ACC112 (cell line): ENCODE data around the gene UCP3.

ENCODE experiments used
- H2AFZ ChIP-seq: fragments of 200-600 bp; sonication (generic); one replicate; pipeline ENCODE4 v1.6.0; 2017; ENCODE audit warnings: antibody characterized with exemption, low read length; ENCODE audit not compliant: unreplicated experiment
- H3K27ac ChIP-seq: fragments of 200-600 bp; sonication (generic); 2 replicates; pipeline ENCODE4 v1.5.1; 2014; ENCODE audit warnings: low read depth, mild to moderate bottlenecking, antibody characterized with exemption, low read length, moderate library complexity
- H3K27me3 ChIP-seq: fragments of 200-600 bp; sonication (generic); 2 replicates; pipeline ENCODE4 v1.6.1; 2014; ENCODE audit warnings: mild to moderate bottlenecking, antibody characterized with exemption, low read length, moderate library complexity, mixed read lengths; ENCODE audit not compliant: insufficient read depth
- H3K36me3 ChIP-seq: fragments of 200-600 bp; sonication (generic); 2 replicates; pipeline ENCODE4 v1.6.1; 2016; ENCODE audit warnings: mild to moderate bottlenecking, antibody characterized with exemption, low read length, moderate library complexity, mixed read lengths; ENCODE audit not compliant: insufficient read depth
- H3K4me1 ChIP-seq: fragments of 200-600 bp; sonication (generic); one replicate; pipeline ENCODE4 v1.6.1; 2016; ENCODE audit warnings: low read length, mixed read lengths; ENCODE audit not compliant: insufficient read depth, unreplicated experiment, control insufficient read depth
- H3K4me3 ChIP-seq: fragments of 200-600 bp; sonication (generic); 2 replicates; pipeline ENCODE4 v1.5.1; 2014; ENCODE audit warnings: mild to moderate bottlenecking, low read depth, low read length
- H3K79me2 ChIP-seq: fragments of 200-600 bp; sonication (generic); one replicate; pipeline ENCODE4 v1.6.0; 2016; ENCODE audit warnings: low read length; ENCODE audit not compliant: control insufficient read depth, unreplicated experiment, insufficient read depth

UCP3 gene

GRCh38 chr11:74030723-74031676, 22.1 kb upstream of the UCP3 start:
- no peak overlapping the region for H3K27ac ChIP-seq
- H2AFZ ChIP-seq = no peak overlapping the region
- no peaks in the 10 kb centered on the region for H3K79me2 ChIP-seq
- H3K36me3 ChIP-seq = no peaks in the 10 kb centered on the region
- no peak overlapping the region for H3K4me3 ChIP-seq
- peaks cover 12% of the 10 kb centered on the region for H3K4me1 ChIP-seq
- H3K27me3 ChIP-seq = no peaks in the 10 kb centered on the region

- Histone ChIP-seq H3K36me3 (no peaks in the 10 kb centered on the region), H3K4me3 (no peak overlapping the region; the same call in 1 of the 2 replicates), H3K27me3 (no peaks in the 10 kb centered on the region), H3K4me1 (peaks cover 26% of the 10 kb centered on the region), H3K79me2 (no peaks in the 10 kb centered on the region), H3K27ac (peak overlapping the region; percentile 80), H2AFZ (no peak overlapping the region)
Measured at GRCh38 chr11:74025467-74026166, 16.7 kb upstream of the UCP3 start.

GRCh38 chr11:74024261-74025029, 15.6 kb upstream of the UCP3 start:
- Histone ChIP-seq H3K27me3 (no peaks in the 10 kb centered on the region), H3K79me2 (no peaks in the 10 kb centered on the region), H2AFZ (no peak overlapping the region), H3K4me1 (peaks cover 36% of the 10 kb centered on the region), H3K4me3 (no peak overlapping the region), H3K27ac (peak overlapping the region; percentile 80), H3K36me3 (no peaks in the 10 kb centered on the region)

GRCh38 chr11:74023276-74023675, 14.4 kb upstream of the UCP3 start:
- Histone ChIP-seq H3K4me3 (no peak overlapping the region), H3K27me3 (no peaks in the 10 kb centered on the region), H3K36me3 (no peaks in the 10 kb centered on the region), H3K79me2 (no peaks in the 10 kb centered on the region), H3K4me1 (peaks cover 48% of the 10 kb centered on the region), H3K27ac (no peak overlapping the region), H2AFZ (no peak overlapping the region)

- no peak overlapping the region for H2AFZ ChIP-seq
- no peaks in the 10 kb centered on the region for H3K27me3 ChIP-seq
- H3K79me2 ChIP-seq = no peaks in the 10 kb centered on the region
- no peak overlapping the region for H3K4me3 ChIP-seq
- H3K36me3 ChIP-seq = no peaks in the 10 kb centered on the region
- H3K27ac ChIP-seq = no peak overlapping the region
- H3K4me1 ChIP-seq = peaks cover 54% of the 10 kb centered on the region
Measured at GRCh38 chr11:74022546-74022945, 13.7 kb upstream of the UCP3 start.

GRCh38 chr11:74021998-74022397, 13.1 kb upstream of the UCP3 start:
- Histone ChIP-seq H2AFZ (no peak overlapping the region), H3K4me3 (no peak overlapping the region), H3K79me2 (no peaks in the 10 kb centered on the region), H3K27me3 (no peaks in the 10 kb centered on the region), H3K4me1 (peaks cover 49% of the 10 kb centered on the region), H3K36me3 (no peaks in the 10 kb centered on the region), H3K27ac (no peak overlapping the region)

- Histone ChIP-seq H3K27ac (no peak overlapping the region), H3K4me3 (no peak overlapping the region), H2AFZ (no peak overlapping the region), H3K36me3 (no peaks in the 10 kb centered on the region), H3K27me3 (no peaks in the 10 kb centered on the region), H3K4me1 (peaks cover 37% of the 10 kb centered on the region), H3K79me2 (no peaks in the 10 kb centered on the region)
Measured at GRCh38 chr11:74020539-74020938, 11.7 kb upstream of the UCP3 start.

- H3K36me3 ChIP-seq = no peaks in the 10 kb centered on the region
- H3K27ac ChIP-seq = peak overlapping the region; percentile 83
- no peak overlapping the region for H3K4me3 ChIP-seq
- H2AFZ ChIP-seq = no peak overlapping the region
- H3K79me2 ChIP-seq = no peaks in the 10 kb centered on the region
- H3K27me3 ChIP-seq = no peaks in the 10 kb centered on the region
- peaks cover 30% of the 10 kb centered on the region for H3K4me1 ChIP-seq
Measured at GRCh38 chr11:74019860-74020259, 11.0 kb upstream of the UCP3 start.

- peaks cover 27% of the 10 kb centered on the region for H3K4me1 ChIP-seq
- no peak overlapping the region for H3K4me3 ChIP-seq
- no peak overlapping the region for H2AFZ ChIP-seq
Measured at GRCh38 chr11:74019104-74019738, 10.3 kb upstream of the UCP3 start.

GRCh38 chr11:74018331-74019005, 9.6 kb upstream of the UCP3 start:
- Histone ChIP-seq H3K27ac (peak overlapping the region; percentile 83), H3K36me3 (no peaks in the 10 kb centered on the region), H2AFZ (no peak overlapping the region), H3K79me2 (no peaks in the 10 kb centered on the region), H3K4me3 (no peak overlapping the region), H3K27me3 (no peaks in the 10 kb centered on the region), H3K4me1 (peaks cover 27% of the 10 kb centered on the region)

More at GRCh38 chr11:74019104-74019738, 10.3 kb upstream of the UCP3 start:
- H3K36me3 ChIP-seq = no peaks in the 10 kb centered on the region
- no peaks in the 10 kb centered on the region for H3K27me3 ChIP-seq
- no peaks in the 10 kb centered on the region for H3K79me2 ChIP-seq
- peak overlapping the region; percentile 83 for H3K27ac ChIP-seq
